Subcutaneous adipose tissue (tissue), 4 donors: ENCODE data around the gene SLC27A6. TPM values are rescaled to one million over a fixed set of nuclear protein-coding genes. Genes with fewer than 3 reads are reported as not detected.

Experiments used
- CTCF ChIP-seq: fragments of 450-650 bp; IDR thresholded peaks from one replicate; pipeline ENCODE4 v1.5.1; 2016; ENCODE audit warnings: low read depth, mild to moderate bottlenecking, control low read depth, antibody characterized with exemption, moderate library complexity
- total RNA-seq, 4 donors: library from RNA; depleted of rRNA; stranded (reverse); fragments of >200 nt; gene quantifications; one replicate each; pipeline ENCODE4 v1.1.0, GENCODE V29; 2016

Gene SLC27A6, protein sequence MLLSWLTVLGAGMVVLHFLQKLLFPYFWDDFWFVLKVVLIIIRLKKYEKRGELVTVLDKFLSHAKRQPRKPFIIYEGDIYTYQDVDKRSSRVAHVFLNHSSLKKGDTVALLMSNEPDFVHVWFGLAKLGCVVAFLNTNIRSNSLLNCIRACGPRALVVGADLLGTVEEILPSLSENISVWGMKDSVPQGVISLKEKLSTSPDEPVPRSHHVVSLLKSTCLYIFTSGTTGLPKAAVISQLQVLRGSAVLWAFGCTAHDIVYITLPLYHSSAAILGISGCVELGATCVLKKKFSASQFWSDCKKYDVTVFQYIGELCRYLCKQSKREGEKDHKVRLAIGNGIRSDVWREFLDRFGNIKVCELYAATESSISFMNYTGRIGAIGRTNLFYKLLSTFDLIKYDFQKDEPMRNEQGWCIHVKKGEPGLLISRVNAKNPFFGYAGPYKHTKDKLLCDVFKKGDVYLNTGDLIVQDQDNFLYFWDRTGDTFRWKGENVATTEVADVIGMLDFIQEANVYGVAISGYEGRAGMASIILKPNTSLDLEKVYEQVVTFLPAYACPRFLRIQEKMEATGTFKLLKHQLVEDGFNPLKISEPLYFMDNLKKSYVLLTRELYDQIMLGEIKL
- under 1 TPM in 2 of 4 donors, not detected in 2; 0.44 to 0.51 TPM for total RNA-seq

- TF ChIP-seq CTCF = no peak
These were observed at the start of gene SLC27A6 for GRCh38 chr5:128965011-128965637. Gene SLC27A6 (plus strand): TSS chr5:128965488. CDS start chr5:128966138, 650 bp downstream.

DNA sequence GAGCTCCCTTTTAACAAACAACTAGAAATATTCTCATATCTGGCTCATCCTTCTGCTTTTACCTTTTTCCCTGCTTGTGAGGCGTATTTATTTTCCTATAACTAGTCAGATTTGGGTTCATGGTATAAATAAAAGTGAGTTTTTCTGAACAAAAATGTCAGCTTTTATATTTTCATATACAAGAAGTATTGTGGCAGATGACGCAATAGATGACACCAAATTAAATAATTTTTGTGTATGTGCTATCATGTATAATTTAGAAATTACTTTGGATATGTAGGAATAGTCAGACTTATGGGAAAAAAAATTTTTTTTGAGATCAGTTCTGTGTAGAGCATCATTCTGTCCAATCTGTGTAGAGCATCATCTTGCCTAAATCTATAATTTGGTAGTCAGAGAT, 45.7 kb upstream of the SLC27A6 start:
- no peak for TF ChIP-seq CTCF

GRCh38 chr5:128920345-128921215, 44.7 kb upstream of the SLC27A6 start:
- TF ChIP-seq CTCF = no peak

DNA sequence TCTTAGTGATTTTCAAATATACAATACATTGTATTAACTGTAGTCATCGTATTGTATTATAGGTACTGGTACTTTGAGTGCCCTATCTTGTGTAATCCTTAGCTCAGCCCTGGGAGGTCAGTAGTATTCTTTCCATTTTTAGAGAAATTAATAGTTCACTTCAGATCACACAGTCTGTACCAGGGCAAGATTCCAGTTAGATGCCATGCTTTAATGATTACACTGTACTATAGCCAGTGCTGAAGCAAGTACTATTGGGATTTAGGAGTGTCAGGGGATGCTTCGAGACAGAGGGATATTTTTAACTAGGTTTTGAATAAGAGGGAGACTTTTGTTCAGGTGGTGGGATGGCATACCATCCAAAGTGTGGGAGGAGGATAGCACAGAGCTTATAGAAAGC, 41.0 kb upstream of the SLC27A6 start:
- no peak for TF ChIP-seq CTCF

- TF ChIP-seq CTCF = no peak
These were observed 39.3 kb upstream of the SLC27A6 start for GRCh38 chr5:128925973-128926372.

DNA sequence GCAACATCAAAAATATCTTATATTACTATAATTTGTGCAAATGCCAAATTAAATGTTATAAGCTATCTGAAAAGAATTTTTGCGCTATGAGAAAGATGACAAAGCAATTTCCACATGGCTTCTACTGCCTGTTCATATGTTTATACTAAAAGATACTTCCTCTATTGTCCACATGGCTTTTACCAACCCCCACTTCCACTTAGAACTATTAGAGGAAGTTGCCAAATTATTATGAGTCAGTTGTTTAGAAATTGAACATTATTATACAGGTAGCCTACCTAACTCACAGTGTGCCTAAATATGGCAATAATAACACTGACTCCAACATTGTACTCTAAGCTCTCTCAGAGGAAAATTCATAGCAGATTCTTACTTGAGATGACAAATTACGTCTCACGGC, 37.6 kb upstream of the SLC27A6 start:
- TF ChIP-seq CTCF = no peak
